ENCODE measurements around the gene MRM2.

Gene MRM2

GRCh38 chr7:2225830-2226229 is 16.2 kb downstream of the MRM2 start:
- H3K4me1 ChIP-seq (ENCODE audit: insufficient read depth, low read length), result no peaks in the 10 kb centered on the region
- H3K4me3 ChIP-seq (ENCODE audit: low read length), result no peak overlapping the region
- no peaks in the 10 kb centered on the region for H3K9me3 ChIP-seq (ENCODE audit: insufficient read depth, low read depth, low read length)
- no peaks in the 10 kb centered on the region for H3K27me3 ChIP-seq (ENCODE audit: insufficient read depth, low read length)
- H3K36me3 ChIP-seq (ENCODE audit: insufficient read depth, low read depth, low read length), result peaks cover 90% of the 10 kb centered on the region
- H3K9ac ChIP-seq (ENCODE audit: low read depth, low read length), result no peak overlapping the region
- no peak overlapping the region for H3K27ac ChIP-seq (ENCODE audit: low read length)

- no peaks in the 10 kb centered on the region for H3K4me1 ChIP-seq (ENCODE audit: insufficient read depth, low read length)
- peaks cover 92% of the 10 kb centered on the region for H3K36me3 ChIP-seq (ENCODE audit: insufficient read depth, low read depth, low read length)
- no peaks in the 10 kb centered on the region for H3K9me3 ChIP-seq (ENCODE audit: insufficient read depth, low read depth, low read length)
- H3K4me3 ChIP-seq (ENCODE audit: low read length), result no peak overlapping the region
- H3K27me3 ChIP-seq (ENCODE audit: insufficient read depth, low read length), result no peaks in the 10 kb centered on the region
- no peak overlapping the region for H3K9ac ChIP-seq (ENCODE audit: low read depth, low read length)
- H3K27ac ChIP-seq (ENCODE audit: low read length), result no peak overlapping the region
Observed at GRCh38 chr7:2225336-2225735, 16.7 kb downstream of the MRM2 start.

GRCh38 chr7:2224934-2225333 is 17.1 kb downstream of the MRM2 start:
- no peaks in the 10 kb centered on the region for H3K9me3 ChIP-seq (ENCODE audit: insufficient read depth, low read depth, low read length)
- H3K4me3 ChIP-seq (ENCODE audit: low read length), result no peak overlapping the region
- H3K27me3 ChIP-seq (ENCODE audit: insufficient read depth, low read length), result no peaks in the 10 kb centered on the region
- H3K27ac ChIP-seq (ENCODE audit: low read length), result no peak overlapping the region
- no peaks in the 10 kb centered on the region for H3K4me1 ChIP-seq (ENCODE audit: insufficient read depth, low read length)
- H3K36me3 ChIP-seq (ENCODE audit: insufficient read depth, low read depth, low read length), result peaks cover 90% of the 10 kb centered on the region
- H3K9ac ChIP-seq (ENCODE audit: low read depth, low read length), result no peak overlapping the region

- Histone ChIP-seq H3K4me1 (ENCODE audit: insufficient read depth, low read length) (no peaks in the 10 kb centered on the region), H3K27ac (ENCODE audit: low read length) (no peak overlapping the region), H3K9ac (ENCODE audit: low read depth, low read length) (no peak overlapping the region), H3K4me3 (ENCODE audit: low read length) (no peak overlapping the region), H3K9me3 (ENCODE audit: insufficient read depth, low read depth, low read length) (no peaks in the 10 kb centered on the region), H3K27me3 (ENCODE audit: insufficient read depth, low read length) (no peaks in the 10 kb centered on the region), H3K36me3 (ENCODE audit: insufficient read depth, low read depth, low read length) (peaks cover 86% of the 10 kb centered on the region)
Observed at GRCh38 chr7:2224491-2224928, 17.5 kb downstream of the MRM2 start.

GRCh38 chr7:2223321-2223720 is 18.7 kb downstream of the MRM2 start:
- no peaks in the 10 kb centered on the region for H3K4me1 ChIP-seq (ENCODE audit: insufficient read depth, low read length)
- no peaks in the 10 kb centered on the region for H3K27me3 ChIP-seq (ENCODE audit: insufficient read depth, low read length)
- no peak overlapping the region for H3K27ac ChIP-seq (ENCODE audit: low read length)
- no peak overlapping the region for H3K4me3 ChIP-seq (ENCODE audit: low read length)
- H3K36me3 ChIP-seq (ENCODE audit: insufficient read depth, low read depth, low read length), result peaks cover 84% of the 10 kb centered on the region
- no peaks in the 10 kb centered on the region for H3K9me3 ChIP-seq (ENCODE audit: insufficient read depth, low read depth, low read length)
- H3K9ac ChIP-seq (ENCODE audit: low read depth, low read length), result no peak overlapping the region

GRCh38 chr7:2222516-2222915 is 19.5 kb downstream of the MRM2 start:
- H3K27me3 ChIP-seq (ENCODE audit: insufficient read depth, low read length), result no peaks in the 10 kb centered on the region
- H3K4me3 ChIP-seq (ENCODE audit: low read length), result no peak overlapping the region
- H3K27ac ChIP-seq (ENCODE audit: low read length), result no peak overlapping the region
- H3K9ac ChIP-seq (ENCODE audit: low read depth, low read length), result no peak overlapping the region
- H3K4me1 ChIP-seq (ENCODE audit: insufficient read depth, low read length), result no peaks in the 10 kb centered on the region
- H3K36me3 ChIP-seq (ENCODE audit: insufficient read depth, low read depth, low read length), result peaks cover 82% of the 10 kb centered on the region
- no peaks in the 10 kb centered on the region for H3K9me3 ChIP-seq (ENCODE audit: insufficient read depth, low read depth, low read length)

- H3K27ac ChIP-seq (ENCODE audit: low read length), result no peak overlapping the region
- H3K4me1 ChIP-seq (ENCODE audit: insufficient read depth, low read length), result no peaks in the 10 kb centered on the region
- H3K4me3 ChIP-seq (ENCODE audit: low read length), result no peak overlapping the region
- no peak overlapping the region for H3K9ac ChIP-seq (ENCODE audit: low read depth, low read length)
- peaks cover 83% of the 10 kb centered on the region for H3K36me3 ChIP-seq (ENCODE audit: insufficient read depth, low read depth, low read length)
- no peaks in the 10 kb centered on the region for H3K27me3 ChIP-seq (ENCODE audit: insufficient read depth, low read length)
- H3K9me3 ChIP-seq (ENCODE audit: insufficient read depth, low read depth, low read length), result no peaks in the 10 kb centered on the region
Observed at GRCh38 chr7:2220954-2221353, 21.1 kb downstream of the MRM2 start.

- Histone ChIP-seq H3K9me3 (ENCODE audit: insufficient read depth, low read depth, low read length) (no peaks in the 10 kb centered on the region), H3K27ac (ENCODE audit: low read length) (no peak overlapping the region), H3K27me3 (ENCODE audit: insufficient read depth, low read length) (no peaks in the 10 kb centered on the region), H3K4me3 (ENCODE audit: low read length) (no peak overlapping the region), H3K36me3 (ENCODE audit: insufficient read depth, low read depth, low read length) (peaks cover 83% of the 10 kb centered on the region), H3K9ac (ENCODE audit: low read depth, low read length) (no peak overlapping the region), H3K4me1 (ENCODE audit: insufficient read depth, low read length) (no peaks in the 10 kb centered on the region)
Observed at GRCh38 chr7:2220506-2220905, 21.5 kb downstream of the MRM2 start.

GRCh38 chr7:2220030-2220429 is 22.0 kb downstream of the MRM2 start:
- Histone ChIP-seq H3K27ac (ENCODE audit: low read length) (no peak overlapping the region), H3K27me3 (ENCODE audit: insufficient read depth, low read length) (no peaks in the 10 kb centered on the region), H3K9ac (ENCODE audit: low read depth, low read length) (no peak overlapping the region), H3K4me3 (ENCODE audit: low read length) (no peak overlapping the region), H3K36me3 (ENCODE audit: insufficient read depth, low read depth, low read length) (peaks cover 82% of the 10 kb centered on the region), H3K9me3 (ENCODE audit: insufficient read depth, low read depth, low read length) (no peaks in the 10 kb centered on the region), H3K4me1 (ENCODE audit: insufficient read depth, low read length) (no peaks in the 10 kb centered on the region)

- peaks cover 80% of the 10 kb centered on the region for H3K36me3 ChIP-seq (ENCODE audit: insufficient read depth, low read depth, low read length)
- no peaks in the 10 kb centered on the region for H3K9me3 ChIP-seq (ENCODE audit: insufficient read depth, low read depth, low read length)
- H3K27ac ChIP-seq (ENCODE audit: low read length), result no peak overlapping the region
- no peak overlapping the region for H3K4me3 ChIP-seq (ENCODE audit: low read length)
- H3K27me3 ChIP-seq (ENCODE audit: insufficient read depth, low read length), result no peaks in the 10 kb centered on the region
- H3K9ac ChIP-seq (ENCODE audit: low read depth, low read length), result no peak overlapping the region
- H3K4me1 ChIP-seq (ENCODE audit: insufficient read depth, low read length), result no peaks in the 10 kb centered on the region
Observed at GRCh38 chr7:2219606-2220005, 22.4 kb downstream of the MRM2 start.

- H3K9me3 ChIP-seq (ENCODE audit: insufficient read depth, low read depth, low read length), result no peaks in the 10 kb centered on the region
- no peaks in the 10 kb centered on the region for H3K27me3 ChIP-seq (ENCODE audit: insufficient read depth, low read length)
- H3K4me3 ChIP-seq (ENCODE audit: low read length), result no peak overlapping the region
- H3K9ac ChIP-seq (ENCODE audit: low read depth, low read length), result no peak overlapping the region
- H3K36me3 ChIP-seq (ENCODE audit: insufficient read depth, low read depth, low read length), result peaks cover 81% of the 10 kb centered on the region
- H3K4me1 ChIP-seq (ENCODE audit: insufficient read depth, low read length), result no peaks in the 10 kb centered on the region
- no peak overlapping the region for H3K27ac ChIP-seq (ENCODE audit: low read length)
Observed at GRCh38 chr7:2219136-2219535, 22.9 kb downstream of the MRM2 start.

- Histone ChIP-seq H3K9ac (ENCODE audit: low read depth, low read length) (no peak overlapping the region), H3K9me3 (ENCODE audit: insufficient read depth, low read depth, low read length) (no peaks in the 10 kb centered on the region), H3K4me3 (ENCODE audit: low read length) (no peak overlapping the region), H3K27ac (ENCODE audit: low read length) (no peak overlapping the region), H3K36me3 (ENCODE audit: insufficient read depth, low read depth, low read length) (peaks cover 81% of the 10 kb centered on the region), H3K4me1 (ENCODE audit: insufficient read depth, low read length) (no peaks in the 10 kb centered on the region), H3K27me3 (ENCODE audit: insufficient read depth, low read length) (no peaks in the 10 kb centered on the region)
Observed at GRCh38 chr7:2218444-2218785, 23.6 kb downstream of the MRM2 start.

Data from iPS-20b (cell line).